ENCODE measurements around the gene KLK12.

DNA sequence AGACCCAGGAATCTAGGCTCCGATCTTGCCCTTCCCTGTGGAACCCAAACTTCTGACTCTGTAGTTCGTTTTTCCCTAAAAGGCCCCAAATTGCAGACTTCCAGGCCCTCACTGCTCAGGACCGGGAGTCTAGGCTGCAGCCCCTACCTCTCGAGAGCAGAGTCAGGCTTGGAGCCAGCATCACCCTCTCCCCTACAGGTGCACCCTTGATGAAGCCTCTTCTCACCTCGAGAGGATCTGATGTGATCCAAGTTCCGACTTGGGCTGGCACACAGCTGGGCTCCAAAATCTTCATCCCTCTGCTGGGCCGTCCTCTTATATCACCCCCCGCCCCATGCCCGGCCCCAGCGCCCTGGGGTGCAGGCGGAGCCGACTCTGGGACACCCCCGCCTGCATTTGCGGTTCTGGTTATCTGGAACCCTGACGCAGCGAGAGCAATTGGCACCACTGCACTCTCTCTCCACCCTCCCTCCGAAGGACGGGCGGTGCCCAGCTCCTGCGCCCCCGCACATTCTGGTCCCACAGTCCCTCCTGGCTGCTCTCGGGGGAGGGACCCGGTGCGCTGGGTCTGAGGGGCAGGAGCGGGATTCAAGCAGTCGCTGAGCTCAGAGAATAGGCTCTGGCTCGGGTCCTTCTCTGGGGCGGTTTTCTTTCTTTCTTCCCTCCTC is 51.0 kb downstream of the KLK12 start, which contains the start of gene KLK7:
- TF ChIP-seq, protein P1, sequence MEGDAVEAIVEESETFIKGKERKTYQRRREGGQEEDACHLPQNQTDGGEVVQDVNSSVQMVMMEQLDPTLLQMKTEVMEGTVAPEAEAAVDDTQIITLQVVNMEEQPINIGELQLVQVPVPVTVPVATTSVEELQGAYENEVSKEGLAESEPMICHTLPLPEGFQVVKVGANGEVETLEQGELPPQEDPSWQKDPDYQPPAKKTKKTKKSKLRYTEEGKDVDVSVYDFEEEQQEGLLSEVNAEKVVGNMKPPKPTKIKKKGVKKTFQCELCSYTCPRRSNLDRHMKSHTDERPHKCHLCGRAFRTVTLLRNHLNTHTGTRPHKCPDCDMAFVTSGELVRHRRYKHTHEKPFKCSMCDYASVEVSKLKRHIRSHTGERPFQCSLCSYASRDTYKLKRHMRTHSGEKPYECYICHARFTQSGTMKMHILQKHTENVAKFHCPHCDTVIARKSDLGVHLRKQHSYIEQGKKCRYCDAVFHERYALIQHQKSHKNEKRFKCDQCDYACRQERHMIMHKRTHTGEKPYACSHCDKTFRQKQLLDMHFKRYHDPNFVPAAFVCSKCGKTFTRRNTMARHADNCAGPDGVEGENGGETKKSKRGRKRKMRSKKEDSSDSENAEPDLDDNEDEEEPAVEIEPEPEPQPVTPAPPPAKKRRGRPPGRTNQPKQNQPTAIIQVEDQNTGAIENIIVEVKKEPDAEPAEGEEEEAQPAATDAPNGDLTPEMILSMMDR (IDR thresholded peaks at IDR 0.05; ENCODE audit: extremely low read depth in 1 of 2, insufficient read depth in 1 of 2, low read depth in 1 of 2, low read length in 2 of 2) = no peak
- TF ChIP-seq, protein P2, sequence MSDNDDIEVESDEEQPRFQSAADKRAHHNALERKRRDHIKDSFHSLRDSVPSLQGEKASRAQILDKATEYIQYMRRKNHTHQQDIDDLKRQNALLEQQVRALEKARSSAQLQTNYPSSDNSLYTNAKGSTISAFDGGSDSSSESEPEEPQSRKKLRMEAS (IDR thresholded peaks at IDR 0.05; ENCODE audit: insufficient read depth, insufficient read length) = no peak
- TF ChIP-seq POLR2A (IDR thresholded peaks at IDR 0.05; ENCODE audit: low read depth, low read length) = no peak

Data from endothelial cell of umbilical vein (primary cell).